ENCODE results near the gene CSF3.

The CSF3 gene

GRCh38 chr17:39973496-39973895 lies 41.7 kb upstream of the CSF3 start:
- no peak for TF ChIP-seq ZFX (IDR thresholded peaks at IDR 0.05)
- TF ChIP-seq, protein P1, sequence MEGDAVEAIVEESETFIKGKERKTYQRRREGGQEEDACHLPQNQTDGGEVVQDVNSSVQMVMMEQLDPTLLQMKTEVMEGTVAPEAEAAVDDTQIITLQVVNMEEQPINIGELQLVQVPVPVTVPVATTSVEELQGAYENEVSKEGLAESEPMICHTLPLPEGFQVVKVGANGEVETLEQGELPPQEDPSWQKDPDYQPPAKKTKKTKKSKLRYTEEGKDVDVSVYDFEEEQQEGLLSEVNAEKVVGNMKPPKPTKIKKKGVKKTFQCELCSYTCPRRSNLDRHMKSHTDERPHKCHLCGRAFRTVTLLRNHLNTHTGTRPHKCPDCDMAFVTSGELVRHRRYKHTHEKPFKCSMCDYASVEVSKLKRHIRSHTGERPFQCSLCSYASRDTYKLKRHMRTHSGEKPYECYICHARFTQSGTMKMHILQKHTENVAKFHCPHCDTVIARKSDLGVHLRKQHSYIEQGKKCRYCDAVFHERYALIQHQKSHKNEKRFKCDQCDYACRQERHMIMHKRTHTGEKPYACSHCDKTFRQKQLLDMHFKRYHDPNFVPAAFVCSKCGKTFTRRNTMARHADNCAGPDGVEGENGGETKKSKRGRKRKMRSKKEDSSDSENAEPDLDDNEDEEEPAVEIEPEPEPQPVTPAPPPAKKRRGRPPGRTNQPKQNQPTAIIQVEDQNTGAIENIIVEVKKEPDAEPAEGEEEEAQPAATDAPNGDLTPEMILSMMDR (conservative IDR thresholded peaks at IDR 0.05), result no peak

DNA sequence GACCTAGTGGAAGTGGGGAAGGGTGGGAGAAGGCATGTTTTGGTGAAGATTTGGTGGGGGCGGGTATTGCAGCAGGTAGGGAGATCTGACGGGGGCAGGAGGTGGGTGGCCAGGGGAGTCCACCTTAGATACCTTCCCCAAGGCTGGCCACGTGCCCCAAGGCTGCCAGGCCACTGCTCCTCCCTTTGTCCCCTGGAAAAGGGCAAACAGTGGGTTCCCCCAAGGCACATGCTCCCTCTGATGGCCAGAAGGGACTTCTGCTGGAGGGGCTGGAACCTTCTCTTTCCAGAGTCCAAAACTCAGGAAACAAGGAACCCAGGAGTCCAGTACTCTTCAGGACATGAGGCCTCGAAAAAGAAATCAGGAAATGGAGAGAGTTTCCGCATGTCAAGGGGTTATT lies 40.8 kb upstream of the CSF3 start:
- no peak overlapping the region for H3K27ac ChIP-seq
- TF ChIP-seq, protein P1 (conservative IDR thresholded peaks at IDR 0.05), result no peak
- no peak for TF ChIP-seq ZFX (IDR thresholded peaks at IDR 0.05)

More at GRCh38 chr17:39973496-39973895, 41.7 kb upstream of the CSF3 start:
- no peak overlapping the region for H3K27ac ChIP-seq

DNA sequence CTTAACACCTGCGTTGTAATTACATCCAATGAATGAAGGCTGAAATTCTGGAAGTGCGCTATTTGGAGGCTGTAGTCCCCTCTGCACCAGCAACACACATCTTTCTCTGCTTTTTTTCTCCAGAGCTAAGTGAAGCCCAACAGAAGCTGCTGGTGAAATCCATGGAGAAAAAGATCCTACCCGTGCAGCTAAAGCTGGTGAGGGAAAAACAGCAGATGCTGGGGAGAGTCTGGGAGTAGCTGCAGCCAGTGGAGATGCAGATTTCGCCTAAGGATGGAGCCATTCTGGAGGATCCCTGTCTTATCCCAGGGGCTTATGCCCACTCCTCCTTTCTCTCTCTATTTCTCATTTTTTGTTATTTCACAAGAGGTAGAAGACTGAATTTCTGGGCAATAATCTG lies 39.4 kb upstream of the CSF3 start:
- no peak overlapping the region for H3K27ac ChIP-seq
- TF ChIP-seq, protein P1 (conservative IDR thresholded peaks at IDR 0.05), result no peak
- TF ChIP-seq ZFX (IDR thresholded peaks at IDR 0.05), result no peak

GRCh38 chr17:39979016-39979670 lies 36.1 kb upstream of the CSF3 start:
- no peak overlapping the region for H3K27ac ChIP-seq
- TF ChIP-seq, protein P1 (conservative IDR thresholded peaks at IDR 0.05), result no peak
- TF ChIP-seq ZFX (IDR thresholded peaks at IDR 0.05), result no peak

DNA sequence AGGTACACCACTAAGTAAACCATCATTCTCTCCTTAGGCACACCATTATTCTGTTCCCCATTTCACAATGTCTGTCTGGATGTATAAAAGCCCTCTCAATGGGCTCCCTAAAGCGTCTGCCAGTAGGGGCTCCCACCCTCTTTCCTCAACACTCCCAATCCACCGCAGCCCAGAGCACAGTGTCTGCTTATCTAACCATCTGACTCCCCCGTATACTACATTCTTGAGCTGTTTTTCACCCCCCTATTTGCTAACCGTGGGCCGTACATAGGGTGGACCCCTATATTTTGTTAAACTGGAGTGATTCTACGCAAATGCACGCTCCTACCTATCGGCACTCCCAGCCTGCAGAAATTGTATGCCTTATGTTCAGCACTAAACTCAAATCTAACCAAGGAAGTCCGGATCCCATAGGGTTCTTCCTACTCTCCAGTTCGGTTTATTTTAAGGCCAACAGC lies 35.3 kb upstream of the CSF3 start:
- peak overlapping the region; percentile 97 for H3K27ac ChIP-seq
- TF ChIP-seq ZFX (IDR thresholded peaks at IDR 0.05), result no peak

DNA sequence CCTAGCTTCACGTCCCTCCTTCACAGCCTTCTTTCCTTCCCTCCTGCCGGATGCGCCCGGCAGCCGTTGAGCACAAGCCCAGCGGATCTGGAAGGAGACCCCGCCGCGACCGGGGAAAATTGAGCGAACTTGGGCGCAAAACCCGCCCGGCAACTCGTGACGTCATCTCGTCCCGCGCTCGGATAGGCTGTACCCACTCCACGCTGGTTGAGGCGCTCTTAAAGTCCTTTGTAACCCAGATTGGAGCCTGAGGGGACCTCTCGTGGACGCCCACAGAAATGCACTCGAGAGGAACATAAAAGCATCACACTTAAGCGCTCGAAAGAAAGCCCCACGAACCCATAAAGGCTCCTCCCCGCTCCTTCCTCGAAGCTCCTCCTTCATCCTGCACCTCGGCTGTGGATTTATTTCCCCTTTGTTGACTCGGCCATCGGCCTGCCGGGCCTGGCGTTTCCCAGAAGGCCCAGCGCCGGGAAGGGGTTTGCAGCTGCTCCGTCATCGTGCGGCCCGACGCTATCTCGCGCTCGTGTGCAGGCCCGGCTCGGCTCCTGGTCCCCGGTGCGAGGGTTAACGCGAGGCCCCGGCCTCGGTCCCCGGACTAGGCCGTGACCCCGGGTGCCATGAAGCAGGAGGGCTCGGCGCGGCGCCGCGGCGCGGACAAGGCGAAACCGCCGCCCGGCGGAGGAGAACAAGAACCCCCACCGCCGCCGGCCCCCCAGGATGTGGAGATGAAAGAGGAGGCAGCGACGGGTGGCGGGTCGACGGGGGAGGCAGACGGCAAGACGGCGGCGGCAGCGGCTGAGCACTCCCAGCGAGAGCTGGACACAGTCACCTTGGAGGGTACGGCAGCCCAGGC lies 34.7 kb upstream of the CSF3 start, which contains the start of gene PSMD3:
Gene PSMD3, plus strand, starts transcription at position 457 of the 856 bp plus-strand sequence. Its CDS starts 164 bp downstream, at position 621.
- TF ChIP-seq, protein P1 (conservative IDR thresholded peaks at IDR 0.05), result peak; percentile 88
- TF ChIP-seq ZFX (IDR thresholded peaks at IDR 0.05), result peak; percentile 100
- H3K27ac ChIP-seq, result peak within 1 kb of the TSS; percentile 97

DNA sequence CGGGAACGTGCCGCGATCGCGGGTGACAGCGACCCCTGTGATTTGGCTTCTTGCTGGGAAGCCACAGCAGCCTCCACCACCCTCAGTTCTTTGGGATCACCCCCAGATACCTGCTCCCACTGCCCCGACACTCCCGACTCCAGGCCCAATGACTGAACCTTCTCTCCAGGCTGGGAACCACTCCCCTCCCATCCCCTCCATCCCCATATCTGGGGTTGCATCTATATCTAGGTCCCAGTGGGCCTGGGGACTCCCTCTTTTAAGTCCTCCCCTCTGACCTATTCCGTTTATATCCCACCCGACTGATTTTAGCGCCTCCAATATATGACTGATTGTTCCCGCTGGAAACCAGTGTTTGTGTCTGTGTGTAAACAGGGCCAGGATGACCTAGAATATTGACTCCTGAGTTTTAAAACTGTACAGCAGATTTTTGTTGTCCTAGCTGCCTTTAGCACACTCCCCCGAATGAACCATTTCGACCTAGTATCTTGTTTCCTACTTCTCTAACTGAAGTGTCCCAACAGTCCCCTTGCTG lies 34.0 kb upstream of the CSF3 start:
- peak overlapping the region; percentile 97 for H3K27ac ChIP-seq

More for the DNA sequence above, 34.0 kb upstream of the CSF3 start:
- TF ChIP-seq ZFX (IDR thresholded peaks at IDR 0.05), result no peak
- TF ChIP-seq, protein P1 (conservative IDR thresholded peaks at IDR 0.05), result no peak
